22Rv1 (cell line): ENCODE results near the gene RHBDD1.

Experiments
- H3K27ac ChIP-seq: fragments of 450-650 bp; 2 replicates; pipeline ENCODE4 v1.5.1; 2017
- ZFX ChIP-seq: fragments of 450-650 bp; IDR thresholded peaks from 2 replicates; pipeline ENCODE4 v1.6.1; 2017; ENCODE audit warnings: antibody characterized with exemption, borderline replicate concordance
- TF ChIP-seq, protein P1 (sequence below): fragments of 450-650 bp; IDR thresholded peaks from 2 replicates; pipeline ENCODE4 v1.5.1; 2017; ENCODE audit warnings: mild to moderate bottlenecking

RHBDD1 gene

DNA sequence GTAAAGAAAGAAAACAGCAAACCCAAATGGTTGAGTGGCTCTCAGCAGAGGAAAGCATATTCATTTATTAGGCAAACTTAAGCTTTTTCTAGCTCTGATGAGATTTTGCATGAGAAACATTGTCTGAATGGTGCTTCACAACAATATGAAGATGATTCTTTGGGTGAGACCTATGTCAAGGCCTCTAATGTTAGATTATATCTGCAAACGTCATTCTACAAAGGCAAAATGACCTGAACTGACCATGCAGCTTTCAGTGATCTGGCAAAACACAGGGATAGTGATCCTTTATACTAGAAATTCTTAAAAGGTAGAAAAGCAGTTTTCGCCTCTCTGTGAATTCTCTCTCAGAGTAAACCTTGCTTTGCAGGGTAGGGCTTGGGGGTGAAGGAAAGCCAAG is 11.7 kb downstream of the RHBDD1 start:
- no peak overlapping the region for H3K27ac ChIP-seq
- TF ChIP-seq, protein P1, sequence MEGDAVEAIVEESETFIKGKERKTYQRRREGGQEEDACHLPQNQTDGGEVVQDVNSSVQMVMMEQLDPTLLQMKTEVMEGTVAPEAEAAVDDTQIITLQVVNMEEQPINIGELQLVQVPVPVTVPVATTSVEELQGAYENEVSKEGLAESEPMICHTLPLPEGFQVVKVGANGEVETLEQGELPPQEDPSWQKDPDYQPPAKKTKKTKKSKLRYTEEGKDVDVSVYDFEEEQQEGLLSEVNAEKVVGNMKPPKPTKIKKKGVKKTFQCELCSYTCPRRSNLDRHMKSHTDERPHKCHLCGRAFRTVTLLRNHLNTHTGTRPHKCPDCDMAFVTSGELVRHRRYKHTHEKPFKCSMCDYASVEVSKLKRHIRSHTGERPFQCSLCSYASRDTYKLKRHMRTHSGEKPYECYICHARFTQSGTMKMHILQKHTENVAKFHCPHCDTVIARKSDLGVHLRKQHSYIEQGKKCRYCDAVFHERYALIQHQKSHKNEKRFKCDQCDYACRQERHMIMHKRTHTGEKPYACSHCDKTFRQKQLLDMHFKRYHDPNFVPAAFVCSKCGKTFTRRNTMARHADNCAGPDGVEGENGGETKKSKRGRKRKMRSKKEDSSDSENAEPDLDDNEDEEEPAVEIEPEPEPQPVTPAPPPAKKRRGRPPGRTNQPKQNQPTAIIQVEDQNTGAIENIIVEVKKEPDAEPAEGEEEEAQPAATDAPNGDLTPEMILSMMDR, result no peak
- TF ChIP-seq ZFX, result no peak

DNA sequence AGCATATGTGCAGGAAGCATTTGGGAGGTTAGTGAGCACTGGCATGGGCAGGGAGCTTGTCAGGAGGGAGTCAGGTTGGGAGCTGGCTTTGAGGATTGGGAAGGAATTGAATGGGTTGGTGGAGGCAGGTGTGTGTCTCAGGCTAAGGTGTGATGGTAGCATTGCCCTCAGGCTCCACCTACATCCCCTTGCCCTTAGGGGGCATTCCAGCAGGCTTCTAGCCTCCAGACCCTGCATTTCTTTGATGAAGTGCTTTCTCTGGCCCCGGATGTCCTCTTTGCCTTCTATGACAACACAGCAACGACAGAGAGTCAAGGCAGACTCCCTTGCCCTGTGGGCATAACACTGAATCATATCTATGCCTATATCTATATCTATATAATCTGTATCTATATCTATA is 13.5 kb downstream of the RHBDD1 start:
- TF ChIP-seq, protein P1, result no peak
- no peak for TF ChIP-seq ZFX
- no peak overlapping the region for H3K27ac ChIP-seq

DNA sequence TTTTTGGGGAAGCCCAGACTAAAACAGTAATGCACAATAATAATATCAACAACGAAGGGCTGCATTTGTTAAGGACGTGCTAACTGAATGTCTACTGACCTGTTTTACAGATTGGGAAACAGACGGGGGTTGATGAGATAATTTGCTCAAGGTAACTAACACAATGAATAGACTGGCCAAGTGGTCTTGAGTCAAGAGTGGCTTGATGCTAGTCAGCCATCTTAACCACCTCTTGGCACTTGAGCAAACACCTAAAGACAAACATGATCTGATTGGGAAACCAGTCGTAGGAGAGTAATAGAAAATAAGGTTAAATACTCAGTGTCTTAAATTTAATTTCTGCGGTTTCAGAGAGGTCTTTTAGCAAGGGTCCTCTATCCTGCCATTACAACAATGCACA is 14.2 kb downstream of the RHBDD1 start:
- no peak for TF ChIP-seq ZFX
- TF ChIP-seq, protein P1, result no peak
- H3K27ac ChIP-seq, result no peak overlapping the region

DNA sequence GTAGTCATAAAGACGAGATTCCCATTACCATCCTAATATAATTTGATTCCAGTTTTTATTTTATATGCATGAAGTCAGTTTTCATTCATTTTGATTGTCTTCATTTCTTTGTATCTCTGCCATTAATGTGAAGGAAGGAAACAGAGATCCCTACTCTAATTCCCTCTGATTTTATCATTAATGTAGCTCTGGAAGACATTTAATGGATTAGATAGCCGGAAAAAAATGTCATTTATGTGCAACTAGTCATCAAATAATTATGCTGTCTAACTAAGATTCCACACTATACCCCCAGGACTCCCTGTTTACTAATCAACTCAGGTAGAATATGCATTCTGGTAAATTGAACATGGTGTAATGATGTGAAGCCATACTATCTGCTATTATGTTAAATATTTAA is 19.9 kb downstream of the RHBDD1 start:
- no peak for TF ChIP-seq ZFX
- TF ChIP-seq, protein P1, result no peak
- H3K27ac ChIP-seq, result no peak overlapping the region

DNA sequence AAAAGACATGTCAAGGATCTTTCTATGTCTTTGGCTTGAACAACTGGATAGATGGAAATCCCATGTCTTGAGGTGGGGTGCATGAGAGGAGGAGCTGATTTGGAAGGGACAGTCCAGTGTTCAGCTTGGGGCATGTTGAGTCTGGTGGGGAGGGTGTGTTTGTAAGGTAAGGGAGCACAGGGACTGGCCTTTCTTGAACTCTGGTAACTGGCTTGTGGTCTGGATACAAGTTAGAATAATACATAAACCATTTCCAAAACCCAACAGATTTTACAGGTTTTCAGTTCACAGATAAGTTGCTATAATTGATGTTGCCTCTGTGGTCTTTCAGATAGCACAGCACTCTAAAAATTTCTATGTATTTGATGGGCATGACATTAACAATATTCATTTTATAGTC is 24.2 kb downstream of the RHBDD1 start:
- TF ChIP-seq, protein P1, result no peak
- TF ChIP-seq ZFX, result no peak
- H3K27ac ChIP-seq, result no peak overlapping the region

DNA sequence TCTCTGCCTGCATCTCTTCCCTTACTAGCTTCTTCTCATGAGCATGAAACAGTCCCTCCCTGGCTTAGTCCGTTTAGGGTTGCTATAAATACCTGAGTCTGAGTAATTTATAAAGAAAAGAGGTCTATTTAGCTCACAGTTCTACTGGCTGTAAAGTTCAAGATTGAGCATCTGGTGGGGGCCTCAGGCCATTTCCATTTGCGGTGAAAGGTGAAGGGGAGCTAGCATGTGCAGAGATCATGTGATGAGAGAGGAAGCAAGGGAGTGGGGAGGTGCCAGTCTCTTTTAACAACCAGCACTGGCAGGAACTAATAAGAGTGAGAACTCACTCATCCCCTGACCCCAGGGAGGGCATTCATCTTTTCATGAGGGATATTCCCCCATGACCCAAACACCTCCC is 26.8 kb downstream of the RHBDD1 start:
- H3K27ac ChIP-seq, result no peak overlapping the region
- TF ChIP-seq, protein P1, result no peak
- no peak for TF ChIP-seq ZFX

DNA sequence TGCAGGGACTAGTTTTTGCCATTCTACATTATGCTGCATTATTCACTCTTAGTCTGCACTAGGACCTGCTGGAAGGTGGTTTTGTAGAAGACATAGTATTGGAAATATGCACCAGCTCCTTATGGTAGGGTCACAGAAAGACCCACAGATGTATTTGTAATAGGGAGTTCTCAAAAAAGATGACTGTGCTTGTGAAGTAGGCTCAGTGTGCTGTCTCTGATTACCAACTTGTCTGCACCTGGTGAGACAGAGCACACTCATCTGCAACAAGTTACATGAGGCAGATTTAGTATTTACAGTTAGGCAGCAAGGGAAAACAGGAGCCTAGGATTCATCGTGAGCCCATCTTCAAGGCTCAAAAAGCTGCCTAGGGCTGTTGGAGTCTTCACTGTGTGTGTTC is 29.4 kb downstream of the RHBDD1 start:
- H3K27ac ChIP-seq, result no peak overlapping the region
- no peak for TF ChIP-seq ZFX
- TF ChIP-seq, protein P1, result no peak
